Endometrial microvascular endothelial cells (primary cell): ENCODE measurements around the gene BPIFB3. TPM values are rescaled to one million over a fixed set of nuclear protein-coding genes. Genes with fewer than 3 reads are reported as not detected.
"Not testable (repeated sequence)": the region's sequence is repeated elsewhere in the genome, so short reads cannot be mapped to it uniquely, and the experiment has no call there.

Source experiments
- in situ Hi-C: cut with HindIII; loops from 2 replicates; pipeline ENCODE4 v1.10.0; 2017; ENCODE audit warnings: low sequenced_read_pairs, low pct_unique_long_range_greater_than_20kb; ENCODE audit errors: inconsistent ontology term
- total RNA-seq: library from RNA; depleted of rRNA; stranded (reverse); fragments of >200 nt; gene quantifications from one replicate; pipeline ENCODE4 v1.2.3, GENCODE V29; 2015; ENCODE audit errors: inconsistent ontology term

The BPIFB3 gene
- total RNA-seq, 1 donor from 2014 or later, result not detected

- in situ Hi-C loops, result no loop called here
Observed at GRCh38 chr20:33074675-33075074, 21.0 kb downstream of the BPIFB3 start.

- in situ Hi-C loops, result no loop called here
Observed at GRCh38 chr20:33075281-33075680, 21.6 kb downstream of the BPIFB3 start.

- in situ Hi-C loops, result no loop called here
Observed at GRCh38 chr20:33076662-33077372, 23.1 kb downstream of the BPIFB3 start.

GRCh38 chr20:33079259-33079658 lies 25.6 kb downstream of the BPIFB3 start, which contains the start of gene BPIFB4:
BPIFB4 (plus strand) TSS chr20:33079643; CDS start chr20:33081527, 1,884 bp downstream.
- in situ Hi-C loops, result no loop called here

GRCh38 chr20:33081411-33082154 lies 27.9 kb downstream of the BPIFB3 start:
- in situ Hi-C loops, result no loop called here

GRCh38 chr20:33082546-33082945 lies 28.8 kb downstream of the BPIFB3 start:
- in situ Hi-C loops, result no loop called here

GRCh38 chr20:33083544-33084340 lies 30.0 kb downstream of the BPIFB3 start:
- in situ Hi-C loops, result no loop called here

GRCh38 chr20:33084722-33085121 lies 31.0 kb downstream of the BPIFB3 start:
- in situ Hi-C loops, result no loop called here

GRCh38 chr20:33086052-33086722 lies 32.5 kb downstream of the BPIFB3 start:
- in situ Hi-C loops, result no loop called here

- in situ Hi-C loops, result no loop called here
Observed at GRCh38 chr20:33091147-33091546, 37.4 kb downstream of the BPIFB3 start.

- in situ Hi-C loops, result no loop called here
Observed at GRCh38 chr20:33091693-33092092, 38.0 kb downstream of the BPIFB3 start.

GRCh38 chr20:33092361-33092760 lies 38.7 kb downstream of the BPIFB3 start:
- in situ Hi-C loops, result no loop called here

GRCh38 chr20:33093074-33093473 lies 39.4 kb downstream of the BPIFB3 start:
- in situ Hi-C loops, result no loop called here

GRCh38 chr20:33093582-33093981 lies 39.9 kb downstream of the BPIFB3 start:
- in situ Hi-C loops, result no loop called here

- in situ Hi-C loops, result no loop called here
Observed at GRCh38 chr20:33095249-33095648, 41.5 kb downstream of the BPIFB3 start.

- in situ Hi-C loops, result not testable (repeated sequence)
Observed at GRCh38 chr20:33095902-33096584, 42.3 kb downstream of the BPIFB3 start.

- in situ Hi-C loops, result no loop called here
Observed at GRCh38 chr20:33097001-33097400, 43.3 kb downstream of the BPIFB3 start.

GRCh38 chr20:33099843-33100538 lies 46.3 kb downstream of the BPIFB3 start:
- in situ Hi-C loops, result no loop called here
